GM10266 (cell line): ENCODE measurements around the gene LPAR3.
A peak's percentile ranks its signal among the peaks of the same experiment; 100 is the strongest.

Experiments used
- DNase-seq: peaks from one replicate; pipeline ENCODE4 v3.0.0; 2012; ENCODE audit errors: extremely low spot score
- CTCF ChIP-seq: IDR thresholded peaks from 2 replicates; pipeline ENCODE4 v1.5.1; 2012; ENCODE audit warnings: mild to moderate bottlenecking, low read depth; ENCODE audit not compliant: control insufficient read depth, insufficient read depth; ENCODE audit errors: missing control alignments

LPAR3 gene

DNA sequence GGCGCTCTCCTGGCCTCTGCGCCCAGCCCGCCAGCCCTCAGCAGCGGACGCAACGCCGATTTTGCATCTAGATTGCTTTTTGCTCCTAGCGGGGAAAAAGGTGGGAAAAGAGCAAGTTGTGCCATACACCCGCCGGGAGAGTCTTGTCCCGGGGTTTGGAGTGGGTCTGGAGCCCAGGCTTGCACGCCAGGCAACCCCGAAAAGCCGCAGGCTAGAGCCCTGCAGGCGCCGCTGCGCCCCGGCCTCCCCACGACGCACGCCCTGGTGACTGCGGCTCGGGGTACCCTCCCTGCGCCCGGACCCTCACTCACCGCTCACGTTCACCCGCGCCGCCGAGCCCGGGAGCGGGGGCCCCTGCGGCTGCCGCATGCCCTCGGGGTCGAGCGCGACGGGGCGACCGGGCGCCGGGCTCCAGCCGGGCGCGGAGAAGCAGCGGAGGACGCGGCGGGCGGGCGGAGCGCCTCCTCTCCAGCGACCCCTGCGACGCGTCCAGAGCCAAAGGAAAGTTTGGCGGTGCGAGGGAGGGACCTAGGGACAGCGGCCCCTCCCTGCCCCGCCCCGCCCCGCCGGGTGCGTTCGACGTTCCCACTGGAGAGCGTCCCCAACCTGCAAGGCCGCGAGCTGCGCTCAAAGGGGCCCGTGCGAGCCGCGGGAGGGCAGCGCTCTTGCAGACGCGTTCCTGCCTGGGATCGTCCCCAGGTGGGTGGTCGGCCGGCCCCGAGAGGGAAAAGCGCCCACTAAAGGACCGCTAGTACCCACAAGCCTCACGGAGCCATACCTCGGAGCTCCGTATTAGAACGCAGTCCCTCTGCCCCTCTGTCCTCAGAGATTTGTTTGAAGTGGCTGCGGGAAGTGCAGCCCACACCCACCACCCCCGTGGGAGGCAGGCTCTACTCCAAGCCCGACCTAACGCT lies at the start of gene LPAR3:
LPAR3 (minus strand) TSS at position 502 of the 914 bp plus-strand sequence. CDS start 27,086 bp downstream, outside the sequence.
- TF ChIP-seq CTCF, result no peak
- DNase-seq, result no peak

DNA sequence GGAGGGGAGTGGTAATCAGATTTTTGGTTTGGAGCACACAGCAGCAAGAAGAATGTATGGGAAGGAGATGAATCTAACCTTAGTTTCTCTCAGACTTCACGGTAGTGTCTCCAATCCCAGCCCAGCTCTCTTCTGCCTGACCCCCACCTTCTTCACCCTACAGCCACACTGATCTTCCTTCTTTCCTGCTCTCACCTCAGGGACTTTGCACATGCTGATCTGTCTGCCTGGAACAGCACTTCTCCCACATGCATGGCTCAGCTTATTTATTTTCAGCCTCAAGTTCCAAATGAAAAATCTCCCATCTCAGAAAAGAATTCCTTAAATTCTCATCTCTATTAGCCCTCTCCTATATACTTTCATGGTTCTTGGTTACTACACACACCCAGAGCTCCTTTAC lies 48.8 kb upstream of the LPAR3 start:
- no peak for DNase-seq
- TF ChIP-seq CTCF, result no peak

- no peak for DNase-seq
- no peak for TF ChIP-seq CTCF
Observed at GRCh38 chr1:84940481-84940880, 47.5 kb upstream of the LPAR3 start.

DNA sequence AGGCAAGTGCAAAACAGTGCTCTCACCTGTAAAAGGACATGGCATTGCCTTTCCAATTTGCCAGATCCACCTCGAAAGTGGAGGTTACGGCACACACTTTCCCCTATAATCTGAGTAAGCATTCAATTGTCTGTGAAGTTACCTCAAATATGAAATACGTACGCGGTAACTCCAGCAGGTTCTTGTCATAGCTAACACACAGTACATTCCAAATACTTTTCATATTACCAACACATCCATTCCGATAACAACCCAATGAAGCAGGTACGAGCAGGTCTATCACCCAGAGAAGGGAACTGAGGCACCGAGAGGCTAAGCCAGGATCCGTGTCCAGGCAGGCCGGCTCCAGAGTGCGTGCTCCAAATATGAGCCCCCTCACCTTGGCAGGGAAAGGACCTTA lies 46.8 kb upstream of the LPAR3 start:
- no peak for TF ChIP-seq CTCF
- DNase-seq, result no peak

DNA sequence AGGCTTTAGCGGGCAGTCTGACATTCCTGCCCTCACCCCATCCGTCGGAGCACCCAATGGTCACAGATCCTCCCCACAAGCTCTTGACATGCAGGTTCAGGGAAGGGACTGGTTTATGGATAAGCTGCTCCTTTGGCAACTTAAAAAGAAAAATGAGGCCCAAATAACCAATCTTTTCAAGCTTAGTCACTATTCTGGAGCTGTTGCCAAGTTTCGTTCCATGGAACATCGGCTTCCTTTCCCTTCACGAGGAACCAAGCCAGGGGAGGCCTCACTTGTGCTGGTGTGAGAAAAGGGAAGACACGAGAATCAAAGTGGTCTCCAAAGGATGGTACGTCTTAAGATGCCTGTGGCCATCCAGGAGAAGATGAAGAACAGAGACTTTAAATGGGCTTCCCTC lies 46.1 kb upstream of the LPAR3 start:
- DNase-seq, result no peak

DNA sequence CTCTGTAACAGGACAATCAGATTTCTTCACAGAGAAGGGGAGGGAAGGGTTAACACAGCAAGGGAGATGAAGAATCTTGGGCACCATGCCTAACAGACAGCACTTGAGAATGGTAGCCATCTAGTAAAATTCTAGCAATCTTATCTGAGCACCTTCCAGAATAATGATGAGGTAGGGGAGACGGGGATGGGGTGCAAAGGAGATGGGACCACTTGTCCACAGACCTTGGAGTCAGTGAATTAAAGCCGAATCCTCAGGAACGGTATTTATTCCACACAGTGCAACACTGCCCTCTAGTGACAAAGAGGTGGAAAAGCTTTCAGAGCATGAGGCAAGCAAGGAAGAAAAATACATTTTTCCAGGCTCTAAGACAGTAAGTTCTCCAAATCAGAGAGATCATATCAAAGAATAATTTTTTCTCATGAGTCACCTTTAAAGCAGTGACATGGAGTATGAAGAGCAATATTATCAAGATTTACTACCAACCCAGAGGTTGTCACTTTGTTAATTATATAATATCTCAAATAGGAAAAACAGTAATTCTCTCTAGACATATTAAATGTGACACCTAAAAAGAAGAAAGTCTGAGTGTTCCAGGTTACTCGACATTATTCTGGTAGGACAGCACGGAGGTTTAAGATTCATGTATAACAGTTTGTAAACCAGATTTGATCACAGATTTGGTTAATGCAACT lies 43.3 kb upstream of the LPAR3 start:
- TF ChIP-seq CTCF, result peak; percentile 82
- peak; percentile 35 for DNase-seq

More for the DNA sequence above, 46.1 kb upstream of the LPAR3 start:
- no peak for TF ChIP-seq CTCF

- no peak for TF ChIP-seq CTCF
- DNase-seq, result no peak
Observed at GRCh38 chr1:84933011-84933611, 40.1 kb upstream of the LPAR3 start.
